Dermis blood vessel endothelial cell (primary cell): ENCODE measurements around the gene FMNL3. TPM values are rescaled to one million over a fixed set of nuclear protein-coding genes. Genes with fewer than 3 reads are reported as not detected.

Experiments used
- DNase-seq: peaks from one replicate; pipeline ENCODE4 v3.0.0; 2010
- total RNA-seq: library from RNA; depleted of rRNA; stranded (reverse); fragments of >200 nt; gene quantifications from 2 replicates; pipeline ENCODE4 v1.2.3, GENCODE V29; 2014

Gene FMNL3
- total RNA-seq, 1 donor from 2014 or later = 121 TPM

- DNase-seq = no peak
These were observed 1.6 kb upstream of the FMNL3 start for GRCh38 chr12:49708851-49709250.

GRCh38 chr12:49707812-49708147 is 575 bp upstream of the FMNL3 start:
- no peak for DNase-seq

GRCh38 chr12:49706351-49707127 is 666 bp downstream of the FMNL3 start:
- peak; percentile 64 for DNase-seq

GRCh38 chr12:49705479-49706134 is 1.6 kb downstream of the FMNL3 start:
- peak; percentile 92 for DNase-seq

- DNase-seq = peak; percentile 66
These were observed 3.5 kb downstream of the FMNL3 start for GRCh38 chr12:49703647-49704137.

GRCh38 chr12:49702676-49703215 is 4.5 kb downstream of the FMNL3 start:
- no peak for DNase-seq

- no peak for DNase-seq
These were observed 5.2 kb downstream of the FMNL3 start for GRCh38 chr12:49702009-49702408.

GRCh38 chr12:49698619-49699545 is 8.3 kb downstream of the FMNL3 start:
- DNase-seq = peak; percentile 86

- no peak for DNase-seq
These were observed 9.4 kb downstream of the FMNL3 start for GRCh38 chr12:49697808-49698207.

GRCh38 chr12:49696723-49697122 is 10.5 kb downstream of the FMNL3 start:
- no peak for DNase-seq

- DNase-seq = no peak
These were observed 13.2 kb downstream of the FMNL3 start for GRCh38 chr12:49693931-49694444.

- DNase-seq = no peak
These were observed 14.4 kb downstream of the FMNL3 start for GRCh38 chr12:49692851-49693250.

GRCh38 chr12:49689785-49690184 is 17.4 kb downstream of the FMNL3 start:
- DNase-seq = no peak

GRCh38 chr12:49689237-49689636 is 18.0 kb downstream of the FMNL3 start:
- DNase-seq = no peak

GRCh38 chr12:49687941-49688340 is 19.3 kb downstream of the FMNL3 start:
- DNase-seq = no peak

- no peak for DNase-seq
These were observed 22.8 kb downstream of the FMNL3 start for GRCh38 chr12:49684310-49684854.

GRCh38 chr12:49683599-49684309 is 23.5 kb downstream of the FMNL3 start:
- DNase-seq = peak; percentile 26

GRCh38 chr12:49680075-49680474 is 27.1 kb downstream of the FMNL3 start:
- no peak for DNase-seq

GRCh38 chr12:49678711-49679110 is 28.5 kb downstream of the FMNL3 start:
- DNase-seq = no peak

- no peak for DNase-seq
These were observed 32.1 kb downstream of the FMNL3 start for GRCh38 chr12:49675137-49675536.

GRCh38 chr12:49674318-49674981 is 32.8 kb downstream of the FMNL3 start:
- DNase-seq = peak; percentile 12
